Endodermal cell (in vitro differentiated cells): ENCODE measurements around the gene CRTC1. TPM values are rescaled to one million over a fixed set of nuclear protein-coding genes. Genes with fewer than 3 reads are reported as not detected.

Experiments
- DNase-seq: peaks from one replicate; pipeline ENCODE4 v3.0.0-alpha.2; 2017
- H3K27ac ChIP-seq: 2 replicates; pipeline ENCODE4 v1.5.1; 2013; ENCODE audit warnings: mild to moderate bottlenecking, low read depth, low read length, moderate library complexity
- H3K27me3 ChIP-seq: 2 replicates; pipeline ENCODE4 v1.6.1; 2013; ENCODE audit warnings: mild to moderate bottlenecking, low read length, moderate library complexity; ENCODE audit not compliant: insufficient read depth, control insufficient read depth, poor library complexity, severe bottlenecking
- H3K36me3 ChIP-seq: 2 replicates; pipeline ENCODE4 v1.7.0; 2013; ENCODE audit warnings: mild to moderate bottlenecking, low read length, moderate library complexity; ENCODE audit not compliant: control insufficient read depth, insufficient read depth
- H3K4me1 ChIP-seq: one replicate; pipeline ENCODE4 v1.7.0; 2013; ENCODE audit warnings: low read length; ENCODE audit not compliant: control insufficient read depth, insufficient read depth
- H3K4me3 ChIP-seq: 2 replicates; pipeline ENCODE4 v1.5.1; 2013; ENCODE audit warnings: mild to moderate bottlenecking, low read length, moderate library complexity
- H3K9ac ChIP-seq: 2 replicates; pipeline ENCODE4 v1.6.1; 2013; ENCODE audit warnings: mild to moderate bottlenecking, low read length, moderate library complexity; ENCODE audit not compliant: poor library complexity, severe bottlenecking; ENCODE audit errors: extremely low read depth
- H3K9me3 ChIP-seq: 2 replicates; pipeline ENCODE4 v1.6.1; 2013; ENCODE audit warnings: mild to moderate bottlenecking, low read length, moderate library complexity; ENCODE audit not compliant: control insufficient read depth
- H3K27ac Mint-ChIP-seq: 2 replicates; pipeline ENCODE4 v1.8.0; 2020; ENCODE audit warnings: mixed read lengths
- H3K27me3 Mint-ChIP-seq: 2 replicates; pipeline ENCODE4 v1.8.0; 2021; ENCODE audit warnings: mild to moderate bottlenecking, mixed read lengths; ENCODE audit not compliant: insufficient read depth
- H3K36me3 Mint-ChIP-seq: 2 replicates; pipeline ENCODE4 v1.8.0; 2020; ENCODE audit warnings: low read depth, mixed read lengths
- H3K4me1 Mint-ChIP-seq: 2 replicates; pipeline ENCODE4 v1.8.0; 2020; ENCODE audit warnings: mixed read lengths
- H3K4me3 Mint-ChIP-seq: 2 replicates; pipeline ENCODE4 v1.8.0; 2020; ENCODE audit warnings: mild to moderate bottlenecking, moderate library complexity, mixed read lengths
- H3K9me3 Mint-ChIP-seq: 2 replicates; pipeline ENCODE4 v1.8.0; 2020; ENCODE audit warnings: mild to moderate bottlenecking, mixed read lengths
- WGBS, 2 experiments: methylation state at CpG; one replicate each; pipeline versions ENCODE4 v1.1.5 to v1.1.7; 2013; ENCODE audit warnings: missing lambda C conversion rate in 2 of 2, mixed read lengths in 1 of 2; ENCODE audit not compliant: insufficient coverage in 1 of 2, insufficient read length in 1 of 2; 5-methylcytosine and 5-hydroxymethylcytosine counted together
- total RNA-seq, 2 donors: library from RNA; stranded (reverse); fragmentation: NEBNext Ultra II Directional in 1 of 2; extraction: Animal tissue kit (Norgen Biotek cat#: 25700) in 1 of 2; gene quantifications; 2 replicates in 1 of 2; 3 replicates in 1 of 2; pipeline ENCODE4 v1.2.1, GENCODE V29; 2021
- TF ChIP-seq, protein P1 (sequence below): fragments of 200-600 bp; sonication (generic); conservative IDR thresholded peaks from 2 replicates; pipeline ENCODE4 v1.5.0; 2021; ENCODE audit warnings: antibody characterized with exemption, mild to moderate bottlenecking

The CRTC1 gene
- total RNA-seq, 2 donors from 2014 or later = 26.6 to 29.7 TPM

GRCh38 chr19:18759995-18760426, 76.5 kb downstream of the CRTC1 start:
- Mint-ChIP-seq H3K9me3 (no peaks in the 10 kb centered on the region), H3K27ac (no peak overlapping the region), H3K4me3 (no peak overlapping the region), H3K36me3 (peaks cover 8% of the 10 kb centered on the region), H3K4me1 (no peaks in the 10 kb centered on the region), H3K27me3 (peaks cover 14% of the 10 kb centered on the region)
- Histone ChIP-seq H3K4me1 (no peaks in the 10 kb centered on the region), H3K4me3 (no peak overlapping the region), H3K27me3 (no peaks in the 10 kb centered on the region), H3K9me3 (no peaks in the 10 kb centered on the region), H3K27ac (no peak overlapping the region), H3K9ac (no peak overlapping the region), H3K36me3 (no peaks in the 10 kb centered on the region)
- no peak for DNase-seq
- TF ChIP-seq, protein P1, sequence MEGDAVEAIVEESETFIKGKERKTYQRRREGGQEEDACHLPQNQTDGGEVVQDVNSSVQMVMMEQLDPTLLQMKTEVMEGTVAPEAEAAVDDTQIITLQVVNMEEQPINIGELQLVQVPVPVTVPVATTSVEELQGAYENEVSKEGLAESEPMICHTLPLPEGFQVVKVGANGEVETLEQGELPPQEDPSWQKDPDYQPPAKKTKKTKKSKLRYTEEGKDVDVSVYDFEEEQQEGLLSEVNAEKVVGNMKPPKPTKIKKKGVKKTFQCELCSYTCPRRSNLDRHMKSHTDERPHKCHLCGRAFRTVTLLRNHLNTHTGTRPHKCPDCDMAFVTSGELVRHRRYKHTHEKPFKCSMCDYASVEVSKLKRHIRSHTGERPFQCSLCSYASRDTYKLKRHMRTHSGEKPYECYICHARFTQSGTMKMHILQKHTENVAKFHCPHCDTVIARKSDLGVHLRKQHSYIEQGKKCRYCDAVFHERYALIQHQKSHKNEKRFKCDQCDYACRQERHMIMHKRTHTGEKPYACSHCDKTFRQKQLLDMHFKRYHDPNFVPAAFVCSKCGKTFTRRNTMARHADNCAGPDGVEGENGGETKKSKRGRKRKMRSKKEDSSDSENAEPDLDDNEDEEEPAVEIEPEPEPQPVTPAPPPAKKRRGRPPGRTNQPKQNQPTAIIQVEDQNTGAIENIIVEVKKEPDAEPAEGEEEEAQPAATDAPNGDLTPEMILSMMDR = no peak
- 94% methylated on average over 7 to 22 of the region's 22 CpGs for WGBS, 2 experiments

- H3K9me3 ChIP-seq = no peaks in the 10 kb centered on the region
- Mint-ChIP-seq H3K27me3 (peaks cover 14% of the 10 kb centered on the region), H3K27ac (no peak overlapping the region), H3K4me3 (no peak overlapping the region), H3K4me1 (no peaks in the 10 kb centered on the region), H3K9me3 (no peaks in the 10 kb centered on the region), H3K36me3 (peaks cover 8% of the 10 kb centered on the region)
- TF ChIP-seq, protein P1 = no peak
- 85 to 95% methylated on average over 14 to 27 of the region's 27 CpGs for WGBS, 2 experiments
- no peak overlapping the region for H3K9ac ChIP-seq
- no peaks in the 10 kb centered on the region for H3K36me3 ChIP-seq
- DNase-seq = no peak
- no peak overlapping the region for H3K27ac ChIP-seq
- no peaks in the 10 kb centered on the region for H3K4me1 ChIP-seq
- no peak overlapping the region for H3K4me3 ChIP-seq
- H3K27me3 ChIP-seq = no peaks in the 10 kb centered on the region
Observed at GRCh38 chr19:18760440-18761383, 77.2 kb downstream of the CRTC1 start.

DNA sequence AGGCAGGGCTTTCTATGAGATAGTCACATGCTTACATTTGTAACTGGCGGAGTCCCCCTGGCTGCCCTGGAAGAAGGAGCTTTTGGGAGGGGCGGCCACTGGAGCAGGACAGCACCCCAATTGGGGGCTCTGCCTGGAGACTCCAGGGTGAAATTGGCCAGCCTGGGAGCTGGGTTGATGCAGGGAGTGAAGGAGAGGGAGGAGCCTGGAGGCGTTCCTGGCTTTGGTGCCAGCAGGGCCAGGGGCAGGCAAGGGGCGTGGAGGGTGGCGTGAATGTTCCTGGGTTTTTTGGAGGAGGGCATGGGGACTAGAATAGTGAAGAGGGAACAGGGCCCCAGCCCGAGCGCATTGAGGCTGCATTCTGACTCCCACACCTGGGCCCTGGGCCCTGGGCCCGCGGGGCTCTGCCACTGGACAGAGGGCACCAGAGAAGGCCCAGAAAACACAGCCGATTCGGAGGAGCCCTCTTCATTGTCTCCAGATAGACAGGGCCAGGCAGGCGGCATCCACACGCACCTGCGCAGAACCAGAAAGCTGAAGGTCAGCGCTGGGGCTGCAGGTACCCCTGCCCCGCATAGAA, 78.1 kb downstream of the CRTC1 start:
- Histone ChIP-seq H3K9me3 (no peaks in the 10 kb centered on the region), H3K36me3 (no peaks in the 10 kb centered on the region), H3K4me1 (no peaks in the 10 kb centered on the region), H3K9ac (no peak overlapping the region), H3K4me3 (no peak overlapping the region), H3K27ac (no peak overlapping the region), H3K27me3 (no peaks in the 10 kb centered on the region)
- Mint-ChIP-seq H3K4me3 (no peak overlapping the region), H3K27me3 (peaks cover 14% of the 10 kb centered on the region), H3K27ac (no peak overlapping the region), H3K36me3 (peaks cover 4% of the 10 kb centered on the region), H3K9me3 (no peaks in the 10 kb centered on the region), H3K4me1 (no peaks in the 10 kb centered on the region)
- WGBS, 2 experiments = 94 to 96% methylated on average over 8 to 16 of the region's 16 CpGs
- TF ChIP-seq, protein P1 = no peak
- no peak for DNase-seq
